ENCODE data around the gene KIF3C.
"Not testable (repeated sequence)": the region's sequence is repeated elsewhere in the genome, so short reads cannot be mapped to it uniquely, and the experiment has no call there.

KIF3C gene

DNA sequence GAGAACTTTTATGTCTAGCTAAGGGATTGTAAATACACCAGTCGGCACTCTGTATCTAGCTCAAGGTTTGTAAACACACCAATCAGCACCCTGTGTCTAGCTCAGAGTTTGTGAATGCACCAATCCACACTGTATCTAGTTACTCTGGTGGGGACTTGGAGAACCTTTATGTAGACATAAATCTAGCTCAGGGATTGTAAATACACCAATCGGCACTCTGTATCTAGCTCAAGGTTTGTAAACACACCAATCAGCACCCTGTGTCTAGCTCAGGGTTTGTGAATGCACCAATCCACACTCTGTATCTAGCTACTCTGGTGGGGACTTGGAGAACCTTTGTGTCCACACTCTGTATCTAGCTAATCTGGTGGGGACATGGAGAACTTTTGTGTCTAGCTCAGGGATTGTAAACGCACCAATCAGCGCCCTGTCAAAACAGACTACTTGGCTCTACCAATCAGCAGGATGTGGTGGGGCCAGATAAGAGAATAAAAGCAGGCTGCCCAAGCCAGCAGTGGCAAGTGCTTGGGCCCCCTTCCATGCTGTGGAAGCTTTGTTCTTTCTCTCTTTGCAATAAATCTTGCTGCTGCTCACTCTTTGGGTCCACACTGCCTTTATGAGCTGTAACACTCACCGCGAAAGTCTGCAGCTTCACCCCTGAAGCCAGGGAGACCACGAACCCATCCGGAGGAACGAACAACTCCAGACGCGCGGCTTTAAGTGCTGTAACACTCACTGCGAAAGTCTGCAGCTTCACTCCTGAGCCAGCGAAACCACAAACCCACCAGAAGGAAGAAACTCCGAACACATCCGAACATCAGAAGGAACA lies 66.1 kb downstream of the KIF3C start:
- DNase-seq (ENCODE audit: low read depth), result peak; percentile 17

DNA sequence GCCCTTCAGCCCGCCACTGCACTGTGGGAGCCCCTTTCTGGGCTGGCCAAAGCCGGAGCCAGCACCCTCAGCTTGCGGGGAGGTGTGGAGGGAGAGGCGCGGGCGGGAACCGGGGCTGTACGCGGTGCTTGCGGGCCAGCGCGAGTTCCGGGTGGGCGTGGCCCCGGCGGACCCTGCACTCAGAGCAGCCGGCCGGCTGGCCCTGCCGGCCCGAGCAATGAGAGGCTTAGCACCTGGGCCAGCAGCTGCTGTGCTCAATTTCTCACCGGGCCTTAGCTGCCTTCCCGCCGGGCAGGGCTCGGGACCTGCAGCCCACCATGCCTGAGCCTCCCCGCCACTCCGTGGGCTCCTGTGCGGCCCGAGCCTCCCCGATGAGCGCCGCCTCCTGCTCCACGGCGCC lies 66.9 kb downstream of the KIF3C start:
- not testable (repeated sequence) for DNase-seq (ENCODE audit: low read depth)

DNA sequence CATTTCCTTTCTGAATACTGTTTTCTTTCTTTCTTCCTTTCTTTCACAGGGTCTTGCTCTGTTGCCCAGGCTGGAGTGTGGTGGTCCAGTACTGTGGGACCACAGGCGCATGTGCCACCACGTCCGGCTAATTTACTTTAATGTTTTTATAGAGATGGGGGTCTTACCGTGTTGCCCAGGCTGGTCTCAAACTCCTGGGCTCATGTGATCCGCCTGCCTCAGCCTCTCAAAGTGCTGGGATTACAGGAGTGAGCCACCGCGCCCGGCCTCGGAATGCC lies 68.7 kb downstream of the KIF3C start:
- not testable (repeated sequence) for DNase-seq (ENCODE audit: low read depth)

- DNase-seq (ENCODE audit: low read depth), result no peak
Observed at GRCh38 chr2:25912851-25913695, 69.2 kb downstream of the KIF3C start.

DNA sequence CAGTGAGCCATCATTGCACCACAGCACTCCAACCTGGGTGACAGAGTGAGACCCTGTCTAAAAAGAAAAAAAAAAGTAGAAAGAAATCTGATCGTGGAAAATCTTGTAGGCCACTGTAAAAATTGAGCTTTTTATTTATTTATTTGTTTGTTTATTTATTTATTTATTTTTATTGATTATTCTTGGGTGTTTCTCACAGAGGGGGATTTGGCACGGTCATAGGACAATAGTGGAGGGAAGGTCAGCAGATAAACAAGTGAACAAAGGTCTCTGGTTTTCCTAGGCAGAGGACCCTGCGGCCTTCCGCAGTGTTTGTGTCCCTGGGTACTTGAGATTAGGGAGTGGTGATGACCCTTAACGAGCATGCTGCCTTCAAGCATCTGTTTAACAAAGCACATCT lies 72.7 kb downstream of the KIF3C start:
- not testable (repeated sequence) for DNase-seq (ENCODE audit: low read depth)

DNA sequence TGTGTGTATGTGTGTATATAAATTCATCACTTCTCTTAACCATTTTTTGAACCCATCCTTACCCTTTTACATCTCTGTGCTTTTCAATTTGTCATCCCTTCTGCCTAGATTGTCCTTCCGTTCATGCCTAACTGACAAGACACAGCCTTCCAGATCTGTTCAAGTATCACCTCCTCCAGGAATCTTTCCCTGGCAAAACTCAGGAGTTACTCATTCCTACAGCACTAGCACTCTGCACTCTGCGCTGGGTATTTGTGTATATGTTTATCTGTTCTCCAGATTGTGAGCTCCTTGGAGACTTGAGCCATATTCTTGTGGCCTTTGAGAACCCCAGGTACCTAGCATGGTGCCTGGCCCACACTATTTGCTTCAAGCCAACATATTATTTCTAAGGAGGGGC lies 77.2 kb downstream of the KIF3C start:
- no peak for DNase-seq (ENCODE audit: low read depth)

- no peak for DNase-seq (ENCODE audit: low read depth)
Observed at GRCh38 chr2:25903216-25903776, 79.0 kb downstream of the KIF3C start.

DNA sequence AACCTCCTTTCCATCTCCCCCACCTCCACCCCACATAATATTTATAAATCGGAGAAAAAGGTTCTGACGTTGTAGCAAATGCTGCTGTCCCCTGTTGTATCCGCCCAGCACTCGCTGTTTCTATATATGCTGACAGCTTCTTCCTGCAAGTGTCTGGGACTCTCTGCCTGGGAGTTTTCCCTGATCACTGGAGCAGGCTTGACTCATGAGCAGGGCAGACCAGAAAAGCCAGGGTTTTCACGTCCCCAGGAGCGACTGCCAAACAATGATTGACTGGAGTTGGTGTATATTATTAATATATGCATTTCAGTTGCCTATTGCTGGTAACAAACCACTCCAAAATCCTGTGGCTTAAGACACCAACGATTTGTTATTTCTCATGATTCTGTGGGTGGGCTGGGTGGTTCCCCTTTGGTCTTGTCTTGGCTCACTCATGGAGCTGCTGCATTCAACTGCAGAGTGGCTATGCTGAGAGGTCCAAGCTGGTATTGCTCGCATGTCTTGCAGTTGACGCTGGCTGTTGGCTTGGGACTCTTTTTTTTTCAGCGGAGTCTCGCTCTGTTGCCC lies 82.8 kb downstream of the KIF3C start:
- DNase-seq (ENCODE audit: low read depth), result no peak

DNA sequence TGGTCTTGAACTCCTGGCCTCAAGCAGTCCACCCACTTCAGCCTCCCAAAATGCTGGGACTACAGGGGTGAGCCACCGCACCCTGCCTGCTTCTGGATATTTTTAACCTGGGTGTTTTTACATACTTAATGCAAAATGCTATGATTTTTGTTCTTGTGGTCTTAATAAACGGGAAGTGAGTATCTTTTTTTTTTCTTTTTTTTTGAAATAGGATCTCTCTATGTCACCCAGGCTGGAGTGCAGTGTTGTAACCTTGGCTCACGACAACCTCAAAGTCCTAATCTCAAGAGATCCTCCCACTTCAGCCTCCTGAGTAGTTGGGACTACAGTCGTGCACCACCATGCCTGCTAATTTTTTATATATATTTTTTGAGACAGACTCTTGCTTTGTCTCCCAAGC lies 84.8 kb downstream of the KIF3C start:
- no peak for DNase-seq (ENCODE audit: low read depth)

- not testable (repeated sequence) for DNase-seq (ENCODE audit: low read depth)
Observed at GRCh38 chr2:25896308-25896707, 86.0 kb downstream of the KIF3C start.

DNA sequence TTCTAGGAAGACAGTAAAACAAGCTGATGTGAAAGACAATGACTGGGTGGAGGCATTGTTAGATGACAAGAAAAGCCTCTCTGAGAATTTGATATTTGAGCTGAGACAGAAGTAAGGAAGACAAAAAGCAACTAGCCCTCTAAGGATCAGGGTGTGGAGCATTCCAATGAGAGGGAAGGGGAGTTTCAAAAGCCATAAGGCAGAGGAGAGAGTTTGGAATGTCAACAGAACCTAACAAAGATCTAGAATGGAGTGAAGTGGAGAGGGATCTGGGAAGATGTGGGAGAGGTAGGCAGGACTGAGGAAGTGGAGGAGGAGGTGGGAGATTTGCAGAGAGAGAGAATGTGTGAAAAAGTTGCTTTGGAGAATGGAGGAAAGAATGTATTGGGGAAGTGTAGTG lies 86.7 kb downstream of the KIF3C start:
- no peak for DNase-seq (ENCODE audit: low read depth)

- no peak for DNase-seq (ENCODE audit: low read depth)
Observed at GRCh38 chr2:25895018-25895417, 87.3 kb downstream of the KIF3C start.

- no peak for DNase-seq (ENCODE audit: low read depth)
Observed at GRCh38 chr2:25894135-25894830, 88.0 kb downstream of the KIF3C start.

DNA sequence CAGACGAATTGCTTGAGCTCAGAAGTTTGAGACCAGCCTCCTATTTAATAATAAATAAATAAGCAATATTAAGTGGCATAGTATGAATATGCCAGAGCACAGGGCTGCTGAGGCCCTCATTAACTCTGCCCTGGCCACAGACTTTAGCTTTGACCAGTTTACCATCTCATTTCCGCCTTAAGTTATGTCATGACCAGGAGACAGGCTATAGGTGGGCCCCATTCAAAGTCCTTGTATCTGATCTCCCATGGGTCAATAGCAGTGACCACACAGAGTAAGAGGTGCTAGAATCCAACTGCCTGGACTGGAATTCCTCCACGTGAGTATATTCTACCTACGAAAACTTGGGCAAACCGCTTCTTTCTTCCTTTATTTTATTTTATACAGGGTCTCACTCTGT lies 90.6 kb downstream of the KIF3C start:
- DNase-seq (ENCODE audit: low read depth), result no peak

- DNase-seq (ENCODE audit: low read depth), result no peak
Observed at GRCh38 chr2:25887624-25888242, 94.6 kb downstream of the KIF3C start.

GRCh38 chr2:25885933-25886332 lies 96.4 kb downstream of the KIF3C start:
- no peak for DNase-seq (ENCODE audit: low read depth)

- DNase-seq (ENCODE audit: low read depth), result no peak
Observed at GRCh38 chr2:25881764-25882163, 100.5 kb downstream of the KIF3C start.

DNA sequence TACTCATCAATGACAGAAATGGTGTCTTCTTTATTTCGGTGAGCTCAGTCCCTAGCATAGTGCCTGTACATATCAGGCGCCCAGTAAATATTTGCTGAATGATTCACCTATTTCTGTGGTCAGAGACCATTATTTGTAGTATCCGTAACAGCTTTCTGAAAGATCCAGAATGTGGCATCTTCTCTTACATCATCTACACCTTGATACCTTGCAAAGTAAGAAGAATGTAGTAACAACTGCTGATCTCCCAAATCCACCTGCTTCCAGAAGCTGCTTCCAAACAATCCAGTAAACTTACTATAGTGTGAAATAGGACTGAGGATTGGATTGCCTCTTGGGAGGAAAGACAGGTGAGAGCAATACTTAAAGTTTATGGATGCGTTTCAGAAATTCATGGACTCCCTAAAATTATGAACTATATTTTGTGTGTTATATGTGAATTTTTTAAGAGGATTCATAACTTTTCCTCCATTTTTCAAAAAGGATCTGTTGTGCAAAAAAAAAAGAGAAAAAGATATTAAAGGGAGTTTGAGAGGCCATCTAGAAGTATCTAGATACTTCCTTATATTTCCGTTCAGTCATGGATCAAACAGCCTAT lies 103.1 kb downstream of the KIF3C start:
- no peak for DNase-seq (ENCODE audit: low read depth)

DNA sequence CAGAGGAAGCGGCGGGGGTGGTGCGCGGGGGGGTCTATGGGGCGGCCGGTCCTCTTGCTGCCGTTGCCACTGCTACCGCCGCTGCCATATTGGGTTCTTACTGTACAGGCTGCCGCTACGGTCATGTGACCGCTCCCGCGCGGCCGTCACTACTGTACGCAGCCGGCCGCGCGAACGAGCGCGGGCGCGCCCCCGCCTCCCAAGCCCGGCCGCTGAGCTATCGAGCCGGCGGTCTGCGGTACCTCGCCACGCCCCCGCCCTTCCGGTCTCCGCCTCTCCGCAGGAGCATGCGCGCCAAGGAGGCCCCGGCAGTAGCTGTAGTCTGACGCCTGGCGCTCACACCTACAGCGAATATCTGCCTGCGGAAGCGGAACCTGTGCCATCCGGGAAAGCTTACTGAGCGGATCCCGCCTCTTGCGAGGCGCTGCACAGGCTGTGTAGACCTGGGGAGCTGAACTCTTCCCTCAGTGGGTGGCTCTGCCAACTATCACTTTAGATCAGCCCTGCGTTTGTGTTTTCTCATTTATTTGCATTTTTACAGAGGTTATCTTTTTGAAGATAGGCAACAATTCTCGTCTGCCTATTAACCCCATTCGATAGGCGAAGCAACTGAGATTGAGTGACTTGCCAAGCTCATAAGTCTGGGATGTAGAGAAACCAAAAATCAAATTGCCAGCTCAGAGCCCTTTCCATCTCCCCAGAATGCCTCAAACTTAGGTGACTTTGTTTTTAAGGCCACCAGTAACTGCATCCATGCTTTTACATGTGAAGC lies 103.8 kb downstream of the KIF3C start, which contains the start of gene ASXL2:
Gene ASXL2, minus strand, starts transcription at position 127 of the 772 bp plus-strand sequence. CDS start 265 bp downstream, outside the sequence.
- peak; percentile 93 for DNase-seq (ENCODE audit: low read depth)
